Testis (tissue), 2 donors: Measurements from ENCODE around the gene PNKP.

ENCODE experiments used
- CTCF ChIP-seq, 3 experiments: fragments of 450-650 bp in 2 of 3; fragments of 200-600 bp in 1 of 3; sonication (generic) in 1 of 3; IDR thresholded peaks; one replicate each; pipeline ENCODE4 v1.5.1; 2016 to 2019; ENCODE audit warnings: antibody characterized with exemption in 3 of 3, mild to moderate bottlenecking in 2 of 3, moderate library complexity in 1 of 3
- POLR2A ChIP-seq: fragments of 450-650 bp; IDR thresholded peaks from one replicate; pipeline ENCODE4 v1.6.1; 2017; ENCODE audit warnings: antibody characterized with exemption, mild to moderate bottlenecking, moderate library complexity

DNA sequence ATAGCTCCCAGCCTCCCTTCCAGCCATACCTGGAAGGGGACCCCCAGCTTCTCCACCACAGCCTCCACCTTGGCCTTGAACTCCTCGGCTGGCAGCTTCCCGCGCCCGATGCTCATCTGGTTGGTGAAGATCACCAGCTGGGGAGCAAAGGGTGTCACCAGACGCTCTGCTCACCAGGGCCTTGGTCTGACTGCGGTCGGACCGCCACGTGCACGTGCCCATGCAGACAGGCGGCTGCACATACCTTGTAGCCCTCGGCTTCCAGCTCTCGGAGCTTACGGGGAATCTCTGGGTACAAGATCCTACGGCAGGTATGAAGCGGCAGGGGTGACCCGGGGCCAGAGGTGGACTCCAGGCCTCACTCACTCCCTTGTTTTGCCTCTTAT, 3.4 kb downstream of the PNKP start:
- TF ChIP-seq CTCF (IDR thresholded peaks at IDR 0.05): no peak
- no peak for TF ChIP-seq POLR2A
